Measurements from ENCODE around the gene ACOX3. TPM values are rescaled to one million over a fixed set of nuclear protein-coding genes. Genes with fewer than 3 reads are reported as not detected.

Gene ACOX3
- polyA plus RNA-seq, 1 of the 3 experiments (the other 2 are of a cell fraction): 8.4 TPM

- no peak overlapping the region for H3K9ac ChIP-seq
- no peaks in the 10 kb centered on the region for H3K36me3 ChIP-seq (replicated peaks in 1 of 2; ENCODE audit: control insufficient read depth in 1 of 2, insufficient read depth in 2 of 2, low read length in 1 of 2)
- H3K27ac ChIP-seq (ENCODE audit: low read depth in 2 of 2, low read length in 1 of 2): no peak overlapping the region
- H4K20me1 ChIP-seq (ENCODE audit: insufficient read depth): no peaks in the 10 kb centered on the region
- no peaks in the 10 kb centered on the region for H3K9me3 ChIP-seq
- DNase-seq: no peak
- H3K9me2 ChIP-seq: no peaks in the 10 kb centered on the region
- no peaks in the 10 kb centered on the region for H3F3A ChIP-seq (replicated peaks; ENCODE audit: insufficient read depth)
- TF ChIP-seq NFIC (IDR thresholded peaks at IDR 0.05; ENCODE audit: borderline replicate concordance): no peak
- TF ChIP-seq SIN3A (IDR thresholded peaks at IDR 0.05; ENCODE audit: borderline replicate concordance, low read depth, low read length): no peak
- TF ChIP-seq, protein P1, sequence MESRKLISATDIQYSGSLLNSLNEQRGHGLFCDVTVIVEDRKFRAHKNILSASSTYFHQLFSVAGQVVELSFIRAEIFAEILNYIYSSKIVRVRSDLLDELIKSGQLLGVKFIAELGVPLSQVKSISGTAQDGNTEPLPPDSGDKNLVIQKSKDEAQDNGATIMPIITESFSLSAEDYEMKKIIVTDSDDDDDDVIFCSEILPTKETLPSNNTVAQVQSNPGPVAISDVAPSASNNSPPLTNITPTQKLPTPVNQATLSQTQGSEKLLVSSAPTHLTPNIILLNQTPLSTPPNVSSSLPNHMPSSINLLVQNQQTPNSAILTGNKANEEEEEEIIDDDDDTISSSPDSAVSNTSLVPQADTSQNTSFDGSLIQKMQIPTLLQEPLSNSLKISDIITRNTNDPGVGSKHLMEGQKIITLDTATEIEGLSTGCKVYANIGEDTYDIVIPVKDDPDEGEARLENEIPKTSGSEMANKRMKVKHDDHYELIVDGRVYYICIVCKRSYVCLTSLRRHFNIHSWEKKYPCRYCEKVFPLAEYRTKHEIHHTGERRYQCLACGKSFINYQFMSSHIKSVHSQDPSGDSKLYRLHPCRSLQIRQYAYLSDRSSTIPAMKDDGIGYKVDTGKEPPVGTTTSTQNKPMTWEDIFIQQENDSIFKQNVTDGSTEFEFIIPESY (IDR thresholded peaks at IDR 0.05; ENCODE audit: borderline replicate concordance, low read depth): no peak
- TF ChIP-seq, protein P2, sequence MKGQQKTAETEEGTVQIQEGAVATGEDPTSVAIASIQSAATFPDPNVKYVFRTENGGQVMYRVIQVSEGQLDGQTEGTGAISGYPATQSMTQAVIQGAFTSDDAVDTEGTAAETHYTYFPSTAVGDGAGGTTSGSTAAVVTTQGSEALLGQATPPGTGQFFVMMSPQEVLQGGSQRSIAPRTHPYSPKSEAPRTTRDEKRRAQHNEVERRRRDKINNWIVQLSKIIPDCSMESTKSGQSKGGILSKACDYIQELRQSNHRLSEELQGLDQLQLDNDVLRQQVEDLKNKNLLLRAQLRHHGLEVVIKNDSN (IDR thresholded peaks at IDR 0.05; ENCODE audit: borderline replicate concordance, low read depth): no peak
- no peaks in the 10 kb centered on the region for H3K27me3 ChIP-seq (ENCODE audit: insufficient read depth)
- no peak overlapping the region for H2AFZ ChIP-seq (ENCODE audit: low read depth)
- 82% methylated on average over 13 of the region's 13 CpGs for WGBS (ENCODE audit: low lambda C conversion rate)
- peaks cover 0 to 14% of the 10 kb centered on the region in 2 experiments; a peak in 1 of 4 replicates for H3K4me1 ChIP-seq (ENCODE audit: control insufficient read depth in 1 of 2, insufficient read depth in 2 of 2, low read depth in 1 of 2, low read length in 1 of 2)
- ChIA-PET CTCF (no interaction called here), POLR2A (no interaction called here)
- no peak overlapping the region for H3K4me2 ChIP-seq
- no peak overlapping the region for H3K4me3 ChIP-seq (ENCODE audit: low read depth in 2 of 2, low read length in 1 of 2)
- H3K79me2 ChIP-seq (ENCODE audit: insufficient read depth): no peaks in the 10 kb centered on the region
Observed at GRCh38 chr4:8372506-8372905, 68.0 kb downstream of the ACOX3 start.

DNA sequence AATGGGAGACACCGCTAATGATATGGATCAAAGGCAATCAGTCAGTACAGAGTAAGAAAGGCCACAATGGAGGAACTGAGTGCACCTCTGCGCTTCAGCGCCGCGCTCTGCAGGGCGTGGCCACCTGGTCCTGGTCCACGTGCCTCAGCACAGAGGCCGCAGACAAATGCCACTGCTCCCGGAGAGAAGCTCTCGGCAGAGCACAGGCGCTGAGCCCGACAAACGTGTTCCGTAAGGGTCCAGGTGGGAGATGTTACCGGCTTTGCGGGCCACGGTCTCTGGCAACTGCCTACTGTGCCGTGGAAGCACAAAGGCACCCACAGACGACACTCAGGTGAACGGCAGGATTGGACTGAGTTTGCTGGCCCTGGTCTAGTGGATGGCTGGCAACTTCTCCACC, 68.9 kb downstream of the ACOX3 start:
- H3F3A ChIP-seq (replicated peaks; ENCODE audit: insufficient read depth): no peaks in the 10 kb centered on the region
- ChIA-PET CTCF (no interaction called here), POLR2A (no interaction called here)
- H3K9me3 ChIP-seq: no peaks in the 10 kb centered on the region
- H4K20me1 ChIP-seq (ENCODE audit: insufficient read depth): no peaks in the 10 kb centered on the region
- no peak for DNase-seq
- H3K79me2 ChIP-seq (ENCODE audit: insufficient read depth): no peaks in the 10 kb centered on the region
- no peak overlapping the region for H2AFZ ChIP-seq (ENCODE audit: low read depth)
- H3K4me3 ChIP-seq (ENCODE audit: low read depth in 2 of 2, low read length in 1 of 2): no peak overlapping the region
- H3K27me3 ChIP-seq (ENCODE audit: insufficient read depth): no peaks in the 10 kb centered on the region
- no peak overlapping the region for H3K9ac ChIP-seq
- H3K4me1 ChIP-seq (ENCODE audit: control insufficient read depth in 1 of 2, insufficient read depth in 2 of 2, low read depth in 1 of 2, low read length in 1 of 2): peaks cover 0 to 12% of the 10 kb centered on the region in 2 experiments; a peak in 1 of 4 replicates
- no peaks in the 10 kb centered on the region for H3K36me3 ChIP-seq (replicated peaks in 1 of 2; ENCODE audit: control insufficient read depth in 1 of 2, insufficient read depth in 2 of 2, low read length in 1 of 2)
- H3K9me2 ChIP-seq: no peaks in the 10 kb centered on the region
- WGBS (ENCODE audit: low lambda C conversion rate): 98% methylated on average over 8 of the region's 20 CpGs
- no peak for TF ChIP-seq GATA2 (CRISPR knock-in tag; IDR thresholded peaks at IDR 0.05)
- TF ChIP-seq TEAD4 (IDR thresholded peaks at IDR 0.05; ENCODE audit: borderline replicate concordance, insufficient read depth): no peak
- TF ChIP-seq, protein P3, sequence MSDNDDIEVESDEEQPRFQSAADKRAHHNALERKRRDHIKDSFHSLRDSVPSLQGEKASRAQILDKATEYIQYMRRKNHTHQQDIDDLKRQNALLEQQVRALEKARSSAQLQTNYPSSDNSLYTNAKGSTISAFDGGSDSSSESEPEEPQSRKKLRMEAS (IDR thresholded peaks at IDR 0.05; ENCODE audit: low read depth): no peak
- TF ChIP-seq EP300 (IDR thresholded peaks at IDR 0.05; ENCODE audit: borderline replicate concordance in 1 of 2, low read depth in 1 of 2, low read length in 1 of 2): no peak
- no peak for TF ChIP-seq TCF12 (IDR thresholded peaks at IDR 0.05)
- no peak for TF ChIP-seq NRF1 (IDR thresholded peaks at IDR 0.05; ENCODE audit: low read depth, low read length)
- no peak for TF ChIP-seq YY1 (IDR thresholded peaks at IDR 0.05; ENCODE audit: low read depth)
- no peak for TF ChIP-seq JUND (IDR thresholded peaks at IDR 0.05)
- TF ChIP-seq RXRA (IDR thresholded peaks at IDR 0.05; ENCODE audit: borderline replicate concordance, low read depth): no peak
- no peak for TF ChIP-seq EZH2phosphoT487 (IDR thresholded peaks at IDR 0.05; ENCODE audit: borderline replicate concordance, low read depth)
- TF ChIP-seq PBX3 (IDR thresholded peaks at IDR 0.05): no peak
- TF ChIP-seq MEF2A (IDR thresholded peaks at IDR 0.05; ENCODE audit: borderline replicate concordance, low read depth): no peak
- TF ChIP-seq, protein P4, sequence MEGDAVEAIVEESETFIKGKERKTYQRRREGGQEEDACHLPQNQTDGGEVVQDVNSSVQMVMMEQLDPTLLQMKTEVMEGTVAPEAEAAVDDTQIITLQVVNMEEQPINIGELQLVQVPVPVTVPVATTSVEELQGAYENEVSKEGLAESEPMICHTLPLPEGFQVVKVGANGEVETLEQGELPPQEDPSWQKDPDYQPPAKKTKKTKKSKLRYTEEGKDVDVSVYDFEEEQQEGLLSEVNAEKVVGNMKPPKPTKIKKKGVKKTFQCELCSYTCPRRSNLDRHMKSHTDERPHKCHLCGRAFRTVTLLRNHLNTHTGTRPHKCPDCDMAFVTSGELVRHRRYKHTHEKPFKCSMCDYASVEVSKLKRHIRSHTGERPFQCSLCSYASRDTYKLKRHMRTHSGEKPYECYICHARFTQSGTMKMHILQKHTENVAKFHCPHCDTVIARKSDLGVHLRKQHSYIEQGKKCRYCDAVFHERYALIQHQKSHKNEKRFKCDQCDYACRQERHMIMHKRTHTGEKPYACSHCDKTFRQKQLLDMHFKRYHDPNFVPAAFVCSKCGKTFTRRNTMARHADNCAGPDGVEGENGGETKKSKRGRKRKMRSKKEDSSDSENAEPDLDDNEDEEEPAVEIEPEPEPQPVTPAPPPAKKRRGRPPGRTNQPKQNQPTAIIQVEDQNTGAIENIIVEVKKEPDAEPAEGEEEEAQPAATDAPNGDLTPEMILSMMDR (IDR thresholded peaks at IDR 0.05): no peak
- TF ChIP-seq POLR2AphosphoS5 (IDR thresholded peaks at IDR 0.05; ENCODE audit: low read depth, low read length): no peak
- no peak for TF ChIP-seq FOXJ3 (CRISPR knock-in tag; IDR thresholded peaks at IDR 0.05)
- TF ChIP-seq FOSL2 (IDR thresholded peaks at IDR 0.05; ENCODE audit: borderline replicate concordance, low read depth): no peak
- H3K4me2 ChIP-seq: no peak overlapping the region
- no peak overlapping the region for H3K27ac ChIP-seq (ENCODE audit: low read depth in 2 of 2, low read length in 1 of 2)
